ENCODE data around the gene PRMT5. TPM values are rescaled to one million over a fixed set of nuclear protein-coding genes. Genes with fewer than 3 reads are reported as not detected.
A peak's percentile ranks its signal among the peaks of the same experiment; 100 is the strongest.

The PRMT5 gene
- total and polyA plus RNA-seq, 2 donors (not counting 3 experiments of a cell fraction or from before 2014, with no cell fraction given): 73.1 to 197 TPM

GRCh38 chr14:22966783-22967269 is 37.6 kb upstream of the PRMT5 start:
- POLR2A ChIA-PET: no interaction called here
- CTCF ChIA-PET: interaction anchor here (1.5 to 1.8 kb wide), 2 partner anchors 20 to 26 kb away, joined by 4 to 7 read pairs; no protein-coding TSS in a partner anchor
- H3K9me3 ChIP-seq (replicated peaks; ENCODE audit: control insufficient read depth, insufficient read depth, low read length): no peaks in the 10 kb centered on the region

More at GRCh38 chr14:22966783-22967269, 37.6 kb upstream of the PRMT5 start:
- Histone ChIP-seq H4K20me1 (replicated peaks; ENCODE audit: control insufficient read depth, extremely low read depth, insufficient read depth, low read length) (no peaks in the 10 kb centered on the region), H3K4me1 (ENCODE audit: control insufficient read depth, extremely low read depth, insufficient read depth, low read length) (peaks cover 3% of the 10 kb centered on the region), H3K4me3 (replicated peaks in 1 of 3; ENCODE audit: insufficient read depth in 1 of 3, low read depth in 1 of 3, low read length in 3 of 3) (no peak overlapping the region), H2AFZ (ENCODE audit: low read depth, low read length) (no peak overlapping the region), H3K79me2 (ENCODE audit: control insufficient read depth, insufficient read depth, low read length) (no peaks in the 10 kb centered on the region), H3K9me1 (replicated peaks; ENCODE audit: control insufficient read depth, extremely low read depth, insufficient read depth, low read length) (no peaks in the 10 kb centered on the region), H3K36me3 (ENCODE audit: control insufficient read depth in 2 of 2, extremely low read depth in 1 of 2, insufficient read depth in 2 of 2, low read length in 2 of 2) (peaks cover 4 to 9% of the 10 kb centered on the region in 2 experiments), H3K27me3 (ENCODE audit: control insufficient read depth in 2 of 2, insufficient read depth in 2 of 2, low read length in 2 of 2) (no peaks in the 10 kb centered on the region), H3K4me2 (ENCODE audit: insufficient read depth, low read length) (peak overlapping the region; percentile 31), H3K9ac (replicated peaks; ENCODE audit: extremely low read depth, insufficient read depth, low read length) (no peak overlapping the region), H3K27ac (ENCODE audit: insufficient read depth, low read depth, low read length) (no peak overlapping the region)
- dilution Hi-C loops (cut with MboI; ENCODE audit: extremely low pct_ligation_motif_present, low sequenced_read_pairs) (no loop called here), intact Hi-C loops (cut with micrococcal nuclease) (no loop called here)
- BruUV-seq (replicated peaks): no TSS peak
- DNase-seq (ENCODE audit: low read depth, low spot score) (no peak), FAIRE-seq (no peak)
- TF ChIP-seq GATA2 (IDR thresholded peaks at IDR 0.05; ENCODE audit: insufficient read depth, insufficient read length, low read depth, low read length): no peak
- TF ChIP-seq MYC (IDR thresholded peaks at IDR 0.05; ENCODE audit: low read depth, low read length): no peak
- no peak for TF ChIP-seq FOS (IDR thresholded peaks at IDR 0.05; ENCODE audit: borderline replicate concordance, insufficient read depth, low read length)
- no peak for TF ChIP-seq CTCF (IDR thresholded peaks at IDR 0.05; ENCODE audit: extremely low read depth in 1 of 2, insufficient read depth in 1 of 2, low read depth in 1 of 2, low read length in 2 of 2)
- no peak for TF ChIP-seq POLR2A (IDR thresholded peaks at IDR 0.05; ENCODE audit: low read depth, low read length)
- no peak for TF ChIP-seq JUN (IDR thresholded peaks at IDR 0.05; ENCODE audit: borderline replicate concordance, insufficient read depth, insufficient read length, low read depth)
- no peak for TF ChIP-seq EZH2 (IDR thresholded peaks at IDR 0.05; ENCODE audit: borderline replicate concordance, low read depth, low read length, severe bottlenecking)
- TF ChIP-seq POLR2AphosphoS5 (IDR thresholded peaks at IDR 0.05; ENCODE audit: insufficient read depth, low read depth, low read length): no peak
- TF ChIP-seq MAX (IDR thresholded peaks at IDR 0.05; ENCODE audit: insufficient read depth, insufficient read length): no peak

Data from endothelial cell of umbilical vein (primary cell).